NCI-H69 (cell line): ENCODE data around the gene TOP3B.
"Not testable (repeated sequence)": the region's sequence is repeated elsewhere in the genome, so short reads cannot be mapped to it uniquely, and the experiment has no call there.

Source experiments
- DNase-seq: peaks from one replicate; lab custom pipeline; 2025; lab: John Stamatoyannopoulos, UW

TOP3B gene

DNA sequence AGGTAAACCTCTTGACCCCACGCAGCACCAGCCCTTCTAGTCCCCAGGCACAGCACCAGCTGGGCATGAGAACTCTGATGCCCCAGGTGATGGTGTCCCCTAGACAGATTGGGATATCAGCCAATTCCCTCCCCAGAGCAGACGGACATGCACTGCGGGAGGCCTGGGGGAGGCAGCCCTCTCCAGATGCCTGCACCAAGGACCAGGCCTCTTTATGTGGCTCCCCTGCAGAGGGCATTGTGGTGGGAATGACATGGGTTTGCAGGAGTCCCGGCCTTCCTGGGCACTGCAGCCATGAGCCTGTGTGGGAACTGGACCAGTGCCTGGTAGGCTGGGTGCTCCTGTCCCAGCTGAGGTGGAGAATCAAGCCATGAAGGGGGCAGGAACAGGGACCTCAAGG is 55.9 kb downstream of the TOP3B start:
- DNase-seq: peak; percentile 89

- no peak for DNase-seq
These were observed 59.4 kb downstream of the TOP3B start for GRCh38 chr22:21923163-21923561.

DNA sequence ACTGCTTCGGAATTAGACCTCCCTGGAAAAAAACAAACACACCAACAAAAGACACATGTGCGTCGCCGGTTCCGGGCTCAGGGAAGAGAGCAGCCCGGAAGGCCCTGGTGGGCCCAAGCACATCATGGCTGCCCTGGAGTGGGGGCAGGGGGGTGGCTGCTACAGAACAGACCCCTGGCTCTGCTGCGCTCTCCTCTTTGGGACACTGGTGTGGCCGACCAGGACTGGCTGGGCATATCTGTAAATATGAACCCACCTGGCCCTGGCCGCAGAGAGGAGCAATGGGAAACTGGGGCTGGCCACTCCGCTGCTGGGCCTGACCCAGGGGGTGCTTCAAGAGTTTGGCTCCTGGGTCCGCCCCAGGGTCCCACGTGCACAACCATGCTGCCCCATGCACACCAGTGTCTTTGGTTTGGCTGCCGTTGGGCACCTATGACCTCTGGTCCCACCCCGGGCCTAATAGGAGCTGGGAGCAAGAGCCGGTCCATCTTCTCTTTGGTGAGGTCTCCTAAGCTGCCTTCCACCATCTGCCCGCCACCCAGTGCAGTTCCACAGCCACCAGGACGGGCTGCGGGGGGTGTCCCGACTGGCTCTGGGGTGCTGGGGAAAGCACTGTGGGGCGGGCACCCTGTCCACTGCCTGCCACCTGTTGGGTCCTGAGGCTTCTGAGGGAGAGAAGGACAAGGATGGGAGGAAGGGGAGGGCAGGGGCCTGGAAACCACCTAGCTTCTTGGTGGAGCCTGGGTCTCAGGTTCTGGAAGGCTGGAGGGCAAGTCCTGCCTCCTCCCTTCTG is 60.0 kb downstream of the TOP3B start:
- DNase-seq: no peak

DNA sequence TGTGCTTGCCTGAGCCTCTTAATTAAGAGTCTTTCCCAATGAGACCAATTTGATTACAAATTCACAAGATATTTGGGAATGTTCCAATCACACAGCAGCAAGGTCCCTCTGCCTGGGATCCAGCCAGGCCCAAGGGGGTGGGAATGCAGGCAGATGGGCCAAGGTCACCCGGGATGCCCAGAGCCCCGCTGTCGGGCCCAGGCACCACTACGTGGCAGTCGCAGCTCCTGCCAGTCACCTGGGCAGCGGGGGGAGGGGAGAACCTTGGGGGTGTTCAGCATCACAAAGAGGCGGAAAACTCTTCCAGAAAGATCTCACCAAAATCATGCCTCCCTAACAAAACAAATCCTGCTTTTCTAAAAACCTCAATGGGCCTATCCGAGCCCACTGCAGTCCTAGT is 60.9 kb downstream of the TOP3B start:
- no peak for DNase-seq

GRCh38 chr22:21921184-21921721 is 61.3 kb downstream of the TOP3B start:
- DNase-seq: peak; percentile 65

DNA sequence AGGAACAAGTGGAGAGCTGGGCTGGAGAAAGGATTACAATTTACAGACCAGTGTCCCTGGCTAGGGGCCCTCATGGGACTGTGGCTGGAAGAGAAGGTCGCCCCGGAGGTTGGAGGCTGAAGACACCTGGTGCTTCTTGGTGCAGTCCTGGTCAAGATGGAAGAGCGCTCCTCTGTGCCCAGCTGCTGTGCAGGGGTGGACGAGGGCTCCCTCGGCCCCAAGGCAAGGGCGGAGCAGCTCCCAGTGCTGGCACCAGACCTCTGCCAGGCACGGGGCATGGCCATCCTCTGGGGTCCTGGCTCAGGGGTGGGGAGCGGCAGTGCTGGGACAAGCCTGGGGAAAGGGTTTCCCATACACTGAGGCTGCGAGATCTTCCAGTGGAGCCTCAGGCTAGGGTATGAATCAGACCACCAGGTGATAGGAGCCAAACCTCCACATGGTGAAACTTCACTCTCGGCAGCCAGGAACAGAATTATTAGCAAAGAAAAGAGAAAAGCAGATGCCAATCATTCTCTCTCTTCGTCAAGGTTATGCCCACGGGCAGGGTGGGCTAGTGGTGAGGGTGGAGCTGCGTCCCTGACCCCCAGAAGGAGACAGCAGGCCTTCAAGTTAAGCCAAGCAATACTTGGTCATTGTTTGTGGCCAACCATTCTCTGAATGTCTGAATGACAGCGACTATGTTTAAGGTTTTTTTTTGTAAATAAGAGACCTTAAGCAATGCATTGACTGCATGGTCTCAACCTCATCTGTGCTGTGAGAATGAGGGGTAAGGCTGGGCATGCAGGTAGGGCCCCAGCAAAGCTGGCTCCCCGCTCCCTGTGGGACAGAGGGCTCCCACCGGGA is 62.0 kb downstream of the TOP3B start:
- DNase-seq: no peak

- DNase-seq: peak; percentile 26
These were observed 62.9 kb downstream of the TOP3B start for GRCh38 chr22:21919526-21920307.

GRCh38 chr22:21918466-21919185 is 64.0 kb downstream of the TOP3B start:
- DNase-seq: no peak

- DNase-seq: no peak
These were observed 64.7 kb downstream of the TOP3B start for GRCh38 chr22:21917959-21918261.

DNA sequence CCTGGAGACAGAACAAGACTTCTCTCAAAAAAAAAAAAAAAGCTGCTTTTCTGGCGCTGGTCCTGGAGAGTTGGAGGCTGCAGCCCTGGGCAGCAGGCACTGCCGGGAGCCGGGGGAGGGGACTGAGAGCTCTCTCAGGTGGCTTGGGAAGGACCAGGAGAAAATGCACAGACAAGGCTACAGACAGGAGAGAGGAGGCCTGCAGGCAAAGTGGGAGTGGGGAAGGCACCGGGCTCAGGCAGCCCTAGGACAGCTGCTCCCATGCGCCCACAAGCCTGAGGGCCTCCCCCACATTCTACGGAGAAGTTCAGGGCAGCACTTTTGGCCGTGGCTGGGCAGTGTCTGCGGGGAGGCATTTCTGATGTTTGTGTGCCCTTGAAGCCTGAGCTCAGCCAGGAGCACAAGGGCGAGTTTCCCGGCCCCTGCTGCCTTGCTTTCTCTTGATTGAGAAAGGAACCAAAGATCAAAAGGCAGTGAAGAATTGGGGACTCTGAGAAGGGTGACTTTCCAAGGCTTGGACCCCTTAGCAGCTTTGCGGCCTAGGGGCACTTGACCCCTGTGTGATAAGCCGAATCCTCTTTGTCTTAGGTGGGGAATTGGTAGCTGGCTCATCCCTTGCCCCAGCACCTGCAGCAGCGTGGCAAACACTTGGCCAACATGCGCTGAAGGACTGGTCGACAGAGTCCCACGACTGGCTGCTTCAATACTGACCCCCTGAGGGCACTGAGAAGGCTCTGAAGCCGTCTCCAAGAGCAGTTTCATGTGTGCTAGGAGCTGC is 65.2 kb downstream of the TOP3B start:
- DNase-seq: no peak

- DNase-seq: no peak
These were observed 66.2 kb downstream of the TOP3B start for GRCh38 chr22:21916309-21916918.

- no peak for DNase-seq
These were observed 66.8 kb downstream of the TOP3B start for GRCh38 chr22:21915624-21916308.

- not testable (repeated sequence) for DNase-seq
These were observed 68.4 kb downstream of the TOP3B start for GRCh38 chr22:21914033-21914642.

- not testable (repeated sequence) for DNase-seq
These were observed 72.2 kb downstream of the TOP3B start for GRCh38 chr22:21910367-21910766.

- no peak for DNase-seq
These were observed 72.7 kb downstream of the TOP3B start for GRCh38 chr22:21909871-21910270.

DNA sequence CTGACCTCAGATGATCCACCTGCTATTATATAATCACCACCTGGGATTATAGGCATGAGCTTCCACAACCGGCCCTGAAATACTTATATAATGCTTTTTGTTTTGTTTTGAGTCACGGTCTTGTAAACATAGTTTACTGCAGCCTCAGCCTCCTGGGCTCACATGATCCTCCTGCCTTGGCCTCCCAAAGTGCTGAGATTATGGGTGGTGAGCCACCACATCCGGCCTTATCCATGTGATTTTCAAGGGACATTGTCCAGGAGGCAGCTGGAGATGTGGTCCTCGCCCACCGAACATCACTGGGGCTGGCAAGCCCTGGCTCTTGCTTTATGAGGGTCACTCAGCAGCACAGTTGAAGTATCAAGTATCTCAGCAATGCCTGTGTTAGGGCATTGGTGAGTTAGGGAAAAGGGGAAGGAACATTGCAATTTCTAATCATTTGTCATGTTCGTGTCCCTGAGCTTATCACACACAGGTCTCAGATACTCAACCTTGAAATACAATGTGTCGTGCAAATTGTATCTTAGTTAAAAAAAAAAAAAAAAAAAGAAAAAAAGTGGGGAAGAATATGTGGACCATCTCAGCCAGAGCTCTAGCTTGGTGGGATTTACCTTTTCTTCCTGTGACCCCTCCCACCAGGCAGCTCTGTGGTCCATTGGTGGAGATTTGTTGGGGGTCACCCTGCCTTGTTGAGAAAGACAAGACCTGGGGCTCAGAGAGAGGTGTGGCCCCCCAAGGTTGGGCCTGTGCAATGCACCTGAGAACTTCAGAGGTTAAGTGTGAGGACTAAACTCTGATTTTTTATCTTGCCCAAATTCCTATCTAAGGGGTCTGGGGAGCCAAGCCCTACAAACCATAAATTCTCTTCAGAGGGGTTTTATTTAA is 74.7 kb downstream of the TOP3B start:
- no peak for DNase-seq
